Transverse colon (tissue), 4 donors: ENCODE results near the gene EHD2. TPM values are rescaled to one million over a fixed set of nuclear protein-coding genes. Genes with fewer than 3 reads are reported as not detected.

Experiments
- DNase-seq: peaks from one replicate; pipeline ENCODE4 v3.0.0-alpha.2; 2019
- H3K27ac ChIP-seq, 4 donors: fragments of 200-600 bp; sonication (generic); 2 replicates each; pipeline ENCODE4 v1.5.1; 2016 to 2018; ENCODE audit warnings: inconsistent platforms in 4 of 4
- H3K27me3 ChIP-seq: fragments of 200-600 bp; sonication (generic); 2 replicates; pipeline ENCODE4 v1.5.1; 2017; ENCODE audit warnings: inconsistent platforms
- H3K36me3 ChIP-seq, 4 donors: fragments of 200-600 bp; sonication (generic); 2 replicates each; pipeline ENCODE4 v1.5.1; 2017 to 2019; ENCODE audit warnings: inconsistent platforms in 4 of 4
- H3K4me1 ChIP-seq, 4 donors: fragments of 200-600 bp; sonication (generic); 2 replicates each; pipeline ENCODE4 v1.5.1; 2017 to 2020; ENCODE audit warnings: inconsistent platforms in 4 of 4
- H3K4me3 ChIP-seq, 4 donors: fragments of 200-600 bp; sonication (generic); 1 replicate in 1 of 4; 2 replicates in 3 of 4; pipeline versions ENCODE4 v1.5.1 to v1.6.1; 2017 to 2019; ENCODE audit warnings: inconsistent platforms in 4 of 4
- H3K9me3 ChIP-seq, 2 donors: fragments of 200-600 bp; sonication (generic); 2 replicates each; pipeline ENCODE4 v1.5.1; 2017 to 2019; ENCODE audit warnings: inconsistent platforms in 2 of 2
- EP300 ChIP-seq: sonication (generic); formaldehyde crosslinking; IDR thresholded peaks from one replicate; pipeline ENCODE4 v1.6.1; 2017; ENCODE audit warnings: antibody characterized with exemption, low read depth
- POLR2A ChIP-seq: fragments of 450-650 bp; IDR thresholded peaks from one replicate; pipeline ENCODE4 v1.6.1; 2016; ENCODE audit warnings: antibody characterized with exemption, mild to moderate bottlenecking, moderate library complexity
- POLR2AphosphoS5 ChIP-seq, 3 donors: sonication (generic); formaldehyde crosslinking; IDR thresholded peaks; one replicate each; pipeline ENCODE4 v1.6.1; 2016; ENCODE audit warnings: antibody characterized with exemption in 3 of 3
- WGBS, 2 donors: methylation state at CpG; one replicate each; pipeline ENCODE4 v1.1.5; 2018; ENCODE audit warnings: low coverage in 1 of 2; 5-methylcytosine and 5-hydroxymethylcytosine counted together
- in situ Hi-C, 4 donors: fragments of 200-750 bp; cut with MboI; loops; one replicate each; pipeline versions ENCODE4 v1.15.0 to v1.15.1; 2017; ENCODE audit warnings: low sequenced_read_pairs in 3 of 4, low pct_ligation_motif_present in 1 of 4, low pct_unique_long_range_greater_than_20kb in 1 of 4
- intact Hi-C: fragments of 100-400 bp; cut with DNase I; formaldehyde crosslinking; loops from one replicate; pipeline ENCODE4 v1.15.1; 2023; ENCODE audit warnings: low total_unique reads
- total RNA-seq, 4 donors: library from RNA; depleted of rRNA; stranded (reverse); fragments of >200 nt; gene quantifications; one replicate each; pipeline ENCODE4 v1.1.0, GENCODE V29; 2016
- TF ChIP-seq, protein P1 (sequence below), 5 experiments: fragments of 200-600 bp in 3 of 5; fragments of 450-650 bp in 2 of 5; sonication (generic) in 3 of 5; IDR thresholded peaks; 1 replicate in 2 of 5; 2 replicates in 3 of 5; pipeline ENCODE4 v1.5.1; 2016 to 2017; ENCODE audit warnings: antibody characterized with exemption in 5 of 5, inconsistent platforms in 3 of 5, mild to moderate bottlenecking in 2 of 5, moderate library complexity in 1 of 5

EHD2 gene
- total RNA-seq, 4 donors from 2014 or later = 15.2 to 93.1 (median 25.3) TPM

DNA sequence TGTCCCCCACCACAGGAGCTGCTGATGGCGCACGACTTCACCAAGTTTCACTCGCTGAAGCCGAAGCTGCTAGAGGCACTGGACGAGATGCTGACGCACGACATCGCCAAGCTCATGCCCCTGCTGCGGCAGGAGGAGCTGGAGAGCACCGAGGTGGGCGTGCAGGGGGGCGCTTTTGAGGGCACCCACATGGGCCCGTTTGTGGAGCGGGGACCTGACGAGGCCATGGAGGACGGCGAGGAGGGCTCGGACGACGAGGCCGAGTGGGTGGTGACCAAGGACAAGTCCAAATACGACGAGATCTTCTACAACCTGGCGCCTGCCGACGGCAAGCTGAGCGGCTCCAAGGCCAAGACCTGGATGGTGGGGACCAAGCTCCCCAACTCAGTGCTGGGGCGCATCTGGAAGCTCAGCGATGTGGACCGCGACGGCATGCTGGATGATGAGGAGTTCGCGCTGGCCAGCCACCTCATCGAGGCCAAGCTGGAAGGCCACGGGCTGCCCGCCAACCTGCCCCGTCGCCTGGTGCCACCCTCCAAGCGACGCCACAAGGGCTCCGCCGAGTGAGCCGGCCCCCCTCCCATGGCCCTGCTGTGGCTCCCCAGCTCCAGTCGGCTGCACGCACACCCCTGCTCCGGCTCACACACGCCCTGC, 27.8 kb downstream of the EHD2 start:
- WGBS, 2 donors = 85 to 88% methylated on average over 4 to 47 of the region's 48 CpGs
- DNase-seq = no peak
- Histone ChIP-seq H3K27me3 (no peaks in the 10 kb centered on the region), H3K27ac (peak overlapping the region in 2 of 4 donors; percentile 96 to 98), H3K9me3 (no peaks in the 10 kb centered on the region), H3K36me3 (peaks cover 0 to 5% (median 0%) of the 10 kb centered on the region in 4 donors), H3K4me3 (no peak overlapping the region), H3K4me1 (peaks cover 13 to 28% (median 24%) of the 10 kb centered on the region in 4 donors)
- in situ Hi-C loops = no loop called here
- intact Hi-C loops = no loop called here
- TF ChIP-seq POLR2AphosphoS5 (IDR thresholded peaks at IDR 0.05) (no peak), EP300 (no peak), POLR2A (no peak)
- TF ChIP-seq, protein P1, sequence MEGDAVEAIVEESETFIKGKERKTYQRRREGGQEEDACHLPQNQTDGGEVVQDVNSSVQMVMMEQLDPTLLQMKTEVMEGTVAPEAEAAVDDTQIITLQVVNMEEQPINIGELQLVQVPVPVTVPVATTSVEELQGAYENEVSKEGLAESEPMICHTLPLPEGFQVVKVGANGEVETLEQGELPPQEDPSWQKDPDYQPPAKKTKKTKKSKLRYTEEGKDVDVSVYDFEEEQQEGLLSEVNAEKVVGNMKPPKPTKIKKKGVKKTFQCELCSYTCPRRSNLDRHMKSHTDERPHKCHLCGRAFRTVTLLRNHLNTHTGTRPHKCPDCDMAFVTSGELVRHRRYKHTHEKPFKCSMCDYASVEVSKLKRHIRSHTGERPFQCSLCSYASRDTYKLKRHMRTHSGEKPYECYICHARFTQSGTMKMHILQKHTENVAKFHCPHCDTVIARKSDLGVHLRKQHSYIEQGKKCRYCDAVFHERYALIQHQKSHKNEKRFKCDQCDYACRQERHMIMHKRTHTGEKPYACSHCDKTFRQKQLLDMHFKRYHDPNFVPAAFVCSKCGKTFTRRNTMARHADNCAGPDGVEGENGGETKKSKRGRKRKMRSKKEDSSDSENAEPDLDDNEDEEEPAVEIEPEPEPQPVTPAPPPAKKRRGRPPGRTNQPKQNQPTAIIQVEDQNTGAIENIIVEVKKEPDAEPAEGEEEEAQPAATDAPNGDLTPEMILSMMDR (IDR thresholded peaks at IDR 0.05) = no peak

DNA sequence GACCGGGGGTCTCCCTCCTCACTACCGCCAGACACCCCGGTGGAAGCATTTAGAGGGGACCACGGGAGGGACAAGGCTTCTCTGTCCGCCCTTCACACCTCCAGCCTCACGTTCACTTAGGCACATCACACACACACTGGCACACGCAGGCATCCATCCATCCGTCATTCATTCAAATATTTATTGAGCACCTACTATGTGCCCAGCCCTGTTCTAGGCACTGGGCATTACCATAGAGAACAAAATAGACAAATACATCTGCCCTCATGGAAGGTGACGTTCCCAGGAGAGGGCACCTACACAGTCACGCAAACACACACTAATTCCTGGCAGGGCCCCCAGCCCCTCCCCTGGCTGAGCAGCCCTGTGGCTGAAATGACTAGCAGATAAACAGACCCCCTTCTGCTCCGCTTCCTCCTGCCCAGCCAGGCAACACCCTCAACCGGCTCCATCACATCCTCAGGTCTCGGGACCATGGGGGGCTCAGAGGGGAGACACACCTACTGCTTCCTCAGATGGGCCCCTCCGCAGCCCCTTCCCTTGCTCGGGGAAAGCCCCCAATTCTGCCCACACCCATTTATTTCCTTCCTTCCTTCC, 28.4 kb downstream of the EHD2 start:
- Histone ChIP-seq H3K27ac (peak overlapping the region; percentile 95 to 98 (median 96)), H3K27me3 (no peaks in the 10 kb centered on the region), H3K36me3 (peaks cover 0 to under 1% (median 0%) of the 10 kb centered on the region in 4 donors), H3K4me3 (no peak overlapping the region), H3K9me3 (no peaks in the 10 kb centered on the region), H3K4me1 (peaks cover 19 to 35% (median 31%) of the 10 kb centered on the region in 4 donors)
- TF ChIP-seq, protein P1 (IDR thresholded peaks at IDR 0.05) = no peak
- TF ChIP-seq POLR2AphosphoS5 (IDR thresholded peaks at IDR 0.05) = no peak
- no peak for TF ChIP-seq EP300
- TF ChIP-seq POLR2A = no peak
- intact Hi-C loops (loop anchor here (2.0 kb wide), 1 partner anchor 29 kb away; the partner anchor contains the start of gene EHD2), in situ Hi-C loops (no loop called here)
- no peak for DNase-seq
- WGBS, 2 donors = 73 to 80% methylated on average over 2 to 15 of the region's 15 CpGs

DNA sequence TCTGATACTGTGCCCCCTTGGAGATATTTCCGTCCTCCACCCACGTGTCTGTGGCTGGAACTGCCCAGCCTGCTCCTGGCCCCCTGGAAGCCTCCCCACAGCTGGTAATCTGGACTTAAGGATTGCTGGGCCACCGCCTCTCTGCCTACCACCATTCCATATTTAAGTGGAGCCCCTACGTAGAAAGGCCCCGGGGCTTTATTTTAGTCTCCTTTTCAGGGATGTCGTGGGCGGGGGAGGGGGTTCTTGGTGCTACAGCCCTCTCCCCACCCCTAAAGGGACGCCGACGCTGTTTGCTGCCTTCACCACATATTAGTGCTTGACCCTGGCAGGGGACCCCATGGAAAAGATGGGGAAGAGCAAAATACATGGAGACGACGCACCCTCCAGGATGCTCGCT, 29.4 kb downstream of the EHD2 start:
- Histone ChIP-seq H3K4me3 (peak overlapping the region in 2 of 4 donors; percentile 39 to 54), H3K4me1 (peaks cover 24 to 42% (median 34%) of the 10 kb centered on the region in 4 donors), H3K27me3 (no peaks in the 10 kb centered on the region), H3K27ac (peak overlapping the region; percentile 95 to 98 (median 96)), H3K9me3 (no peaks in the 10 kb centered on the region), H3K36me3 (peaks cover 0 to 5% (median 0%) of the 10 kb centered on the region in 4 donors)
- in situ Hi-C loops = no loop called here
- TF ChIP-seq, protein P1 (IDR thresholded peaks at IDR 0.05) = no peak
- no peak for TF ChIP-seq POLR2AphosphoS5 (IDR thresholded peaks at IDR 0.05)
- no peak for TF ChIP-seq POLR2A
- TF ChIP-seq EP300 = no peak
- 54% methylated on average over 13 of the region's 13 CpGs; no CpG with 5 or more reads in 1 of the 2 donors for WGBS, 2 donors
- no peak for DNase-seq
- intact Hi-C loops = loop anchor here (2.0 kb wide), 1 partner anchor 30 kb away; the partner anchor contains the start of gene EHD2
